Neutrophil (primary cell): ENCODE results near the gene NCAPG2.

Experiments used
- H3K27ac ChIP-seq: fragments of 200-600 bp; sonication (generic); 2 replicates; pipeline ENCODE4 v1.5.1; 2016; ENCODE audit warnings: mild to moderate bottlenecking, moderate library complexity
- H3K27me3 ChIP-seq: fragments of 200-600 bp; sonication (generic); 2 replicates; pipeline ENCODE4 v1.6.0; 2016; ENCODE audit warnings: mild to moderate bottlenecking
- H3K36me3 ChIP-seq: fragments of 200-600 bp; sonication (generic); 2 replicates; pipeline ENCODE4 v1.5.1; 2017
- H3K4me1 ChIP-seq, 2 experiments: fragments of 200-600 bp in 1 of 2; sonication (generic) in 1 of 2; 1 replicate in 1 of 2; 2 replicates in 1 of 2; pipeline versions ENCODE4 v1.5.1 to v1.6.1; 2013 to 2016; ENCODE audit warnings: low read depth in 1 of 2, low read length in 1 of 2, mild to moderate bottlenecking in 1 of 2, moderate library complexity in 1 of 2; ENCODE audit not compliant: control insufficient read depth in 1 of 2, insufficient read depth in 1 of 2
- H3K4me3 ChIP-seq, 2 experiments: fragments of 200-600 bp in 1 of 2; sonication (generic) in 1 of 2; 1 replicate in 1 of 2; 2 replicates in 1 of 2; pipeline ENCODE4 v1.5.1; 2013 to 2016; ENCODE audit warnings: low read depth in 1 of 2, low read length in 1 of 2, mild to moderate bottlenecking in 1 of 2, moderate library complexity in 1 of 2
- H3K9me3 ChIP-seq: fragments of 200-600 bp; sonication (generic); 2 replicates; pipeline ENCODE4 v1.5.1; 2016
- TF ChIP-seq, protein P1 (sequence below): fragments of 200-600 bp; sonication (generic); IDR thresholded peaks from 2 replicates; pipeline ENCODE4 v1.5.1; 2016; ENCODE audit warnings: antibody characterized with exemption

NCAPG2 gene

DNA sequence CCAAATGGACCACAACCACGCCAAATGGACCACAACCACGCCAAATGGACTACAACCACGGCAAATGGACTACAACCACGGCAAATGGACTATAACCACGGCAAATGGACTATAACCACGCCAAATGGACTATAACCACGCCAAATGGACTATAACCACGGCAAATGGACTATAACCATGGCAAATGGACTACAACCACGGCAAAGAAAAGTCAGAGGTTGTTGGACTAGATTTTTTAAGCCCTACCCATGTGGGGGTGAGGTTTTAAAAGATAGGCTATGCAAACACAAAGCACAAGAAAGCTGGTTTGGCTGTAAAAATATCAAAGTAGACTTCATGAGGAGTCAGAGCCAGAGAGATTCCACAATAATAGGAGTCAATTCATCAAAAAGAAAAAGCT lies 55.8 kb downstream of the NCAPG2 start:
- H3K4me1 ChIP-seq, result no peaks in the 10 kb centered on the region
- no peaks in the 10 kb centered on the region for H3K27me3 ChIP-seq
- H3K9me3 ChIP-seq, result no peaks in the 10 kb centered on the region
- H3K4me3 ChIP-seq, result no peak overlapping the region
- TF ChIP-seq, protein P1, sequence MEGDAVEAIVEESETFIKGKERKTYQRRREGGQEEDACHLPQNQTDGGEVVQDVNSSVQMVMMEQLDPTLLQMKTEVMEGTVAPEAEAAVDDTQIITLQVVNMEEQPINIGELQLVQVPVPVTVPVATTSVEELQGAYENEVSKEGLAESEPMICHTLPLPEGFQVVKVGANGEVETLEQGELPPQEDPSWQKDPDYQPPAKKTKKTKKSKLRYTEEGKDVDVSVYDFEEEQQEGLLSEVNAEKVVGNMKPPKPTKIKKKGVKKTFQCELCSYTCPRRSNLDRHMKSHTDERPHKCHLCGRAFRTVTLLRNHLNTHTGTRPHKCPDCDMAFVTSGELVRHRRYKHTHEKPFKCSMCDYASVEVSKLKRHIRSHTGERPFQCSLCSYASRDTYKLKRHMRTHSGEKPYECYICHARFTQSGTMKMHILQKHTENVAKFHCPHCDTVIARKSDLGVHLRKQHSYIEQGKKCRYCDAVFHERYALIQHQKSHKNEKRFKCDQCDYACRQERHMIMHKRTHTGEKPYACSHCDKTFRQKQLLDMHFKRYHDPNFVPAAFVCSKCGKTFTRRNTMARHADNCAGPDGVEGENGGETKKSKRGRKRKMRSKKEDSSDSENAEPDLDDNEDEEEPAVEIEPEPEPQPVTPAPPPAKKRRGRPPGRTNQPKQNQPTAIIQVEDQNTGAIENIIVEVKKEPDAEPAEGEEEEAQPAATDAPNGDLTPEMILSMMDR, result no peak
- H3K36me3 ChIP-seq, result peaks cover 68% of the 10 kb centered on the region
- no peak overlapping the region for H3K27ac ChIP-seq

DNA sequence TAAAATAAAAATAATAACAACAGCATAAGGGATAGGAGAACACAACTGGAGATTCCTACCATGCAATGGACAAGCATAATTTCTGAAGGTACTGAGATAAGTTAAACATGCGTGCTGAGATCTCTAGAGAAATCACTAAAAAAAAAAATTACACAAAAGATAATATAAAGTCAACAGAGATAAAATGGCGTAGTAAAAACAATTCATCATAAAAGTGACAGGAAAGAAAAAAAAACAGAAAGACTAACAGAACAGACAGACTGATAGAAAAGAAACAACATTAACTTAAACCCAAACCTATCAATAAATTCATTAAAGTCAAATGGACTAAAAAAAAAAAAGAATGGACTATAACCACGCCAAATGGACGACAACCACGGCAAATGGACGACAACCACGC lies 56.4 kb downstream of the NCAPG2 start:
- TF ChIP-seq, protein P1, result no peak
- Histone ChIP-seq H3K36me3 (peaks cover 69% of the 10 kb centered on the region), H3K27ac (no peak overlapping the region), H3K4me3 (no peak overlapping the region), H3K9me3 (no peaks in the 10 kb centered on the region), H3K27me3 (no peaks in the 10 kb centered on the region), H3K4me1 (no peaks in the 10 kb centered on the region)

GRCh38 chr7:158647475-158647792 lies 57.2 kb downstream of the NCAPG2 start:
- Histone ChIP-seq H3K4me1 (no peaks in the 10 kb centered on the region), H3K36me3 (peaks cover 71% of the 10 kb centered on the region), H3K4me3 (no peak overlapping the region), H3K27me3 (no peaks in the 10 kb centered on the region), H3K27ac (no peak overlapping the region), H3K9me3 (no peaks in the 10 kb centered on the region)
- TF ChIP-seq, protein P1, result no peak

DNA sequence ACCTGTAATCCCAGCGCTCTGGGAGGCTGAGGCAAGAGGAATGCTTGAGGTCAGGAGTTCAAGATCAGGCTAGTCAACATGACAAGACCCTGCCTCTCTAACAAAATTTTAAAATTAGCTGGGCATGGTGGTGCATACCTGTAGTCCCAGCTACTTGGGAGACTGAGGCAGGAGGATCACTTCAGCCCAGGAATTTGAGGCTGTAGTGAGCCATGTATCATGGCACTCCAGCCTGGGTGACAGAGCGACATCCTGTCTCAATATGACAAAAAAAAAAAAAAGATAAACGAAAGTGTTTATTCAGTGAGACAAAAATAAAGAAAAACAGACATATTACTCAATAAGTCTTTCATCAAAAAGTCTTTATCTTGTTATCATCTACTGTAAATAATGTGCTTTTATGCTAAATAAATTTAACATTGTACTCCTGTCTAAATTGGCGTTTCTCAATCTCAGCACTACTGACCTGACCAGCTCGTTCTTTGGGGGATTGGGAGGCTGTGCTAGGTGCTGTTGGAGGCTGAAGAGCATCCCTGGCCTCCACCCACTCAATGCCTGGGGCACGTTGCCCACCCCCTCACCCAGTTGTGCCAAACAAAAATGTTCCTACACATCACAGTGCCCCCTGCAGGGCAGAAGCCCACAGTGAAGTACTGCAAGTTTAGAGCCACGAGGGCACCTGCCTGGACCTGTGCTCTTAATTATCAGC lies 57.7 kb downstream of the NCAPG2 start:
- Histone ChIP-seq H3K36me3 (peaks cover 66% of the 10 kb centered on the region), H3K4me3 (no peak overlapping the region), H3K4me1 (no peaks in the 10 kb centered on the region), H3K9me3 (no peaks in the 10 kb centered on the region), H3K27me3 (no peaks in the 10 kb centered on the region), H3K27ac (no peak overlapping the region)
- TF ChIP-seq, protein P1, result no peak

- no peaks in the 10 kb centered on the region for H3K9me3 ChIP-seq
- no peaks in the 10 kb centered on the region for H3K4me1 ChIP-seq
- TF ChIP-seq, protein P1, result no peak
- no peak overlapping the region for H3K4me3 ChIP-seq
- H3K27ac ChIP-seq, result no peak overlapping the region
- H3K27me3 ChIP-seq, result no peaks in the 10 kb centered on the region
- H3K36me3 ChIP-seq, result peaks cover 59% of the 10 kb centered on the region
Measured at GRCh38 chr7:158645842-158646241, 58.8 kb downstream of the NCAPG2 start.
